Heart left ventricle (tissue), 13 donors: ENCODE measurements around the gene ARHGEF7.

Experiments
- CTCF ChIP-seq, 12 donors: fragments of 200-600 bp; sonication (generic) in 4 of 12; IDR thresholded peaks; one replicate each; pipeline versions ENCODE4 v1.5.0 to v1.8.0; 2018 to 2022; ENCODE audit warnings: antibody characterized with exemption in 12 of 12, mild to moderate bottlenecking in 5 of 12
- POLR2A ChIP-seq, 2 donors: fragments of 450-650 bp; IDR thresholded peaks; one replicate each; pipeline ENCODE4 v1.6.1; 2017; ENCODE audit warnings: antibody characterized with exemption in 2 of 2, mild to moderate bottlenecking in 2 of 2, moderate library complexity in 2 of 2
- donor health status: ischemic (EF 13 %, LVEDD 7.1; RV severe dilation, severe dysfunction).
- donor health status: DM: no; HTN: yes; CAD: no.
- donor health status: DM: no; HTN: no; CAD: no.
- donor health status: ischemic (EF 25% LVEDD 6.9; RV normal size, moderate dysfunction).
- donor health status: ischemic (EF 25% LVEDD 5.7; RV mildly dilated, moderate dysfunction).
- donor health status: ischemic (EF 35%, LVEDD 5.7; RV mildly dilated, moderate dysfunction).
- donor health status: nonischemic (EF 11% LVEDD 7.7; RV severe dilation, severe dysfunction).
- donor health status: DM: yes; HTN: yes; CAD: no.
- donor health status: PGD.
- donor health status: ischemic (EF 29% LVEDD 5.4; RV normal size, mild dysfunction).
- donor health status: nonischemic (EF 23%, LVEDD 6.1; RV moderate dilation, normal function).

GRCh38 chr13:111278258-111278657 is 163.1 kb downstream of the ARHGEF7 start:
- no peak for TF ChIP-seq CTCF (IDR thresholded peaks at IDR 0.05)
- TF ChIP-seq POLR2A (IDR thresholded peaks at IDR 0.05): no peak
